Left renal pelvis (tissue), 4 donors: ENCODE data around the gene LIN54. TPM values are rescaled to one million over a fixed set of nuclear protein-coding genes. Genes with fewer than 3 reads are reported as not detected.

ENCODE experiments used
- DNase-seq, 4 donors: peaks; one replicate each; pipeline ENCODE4 v3.0.0-alpha.2; 2013; ENCODE audit warnings: low read depth in 4 of 4, low spot score in 3 of 4
- polyA plus RNA-seq, 4 donors: library from polyadenylated mRNA; unstranded; fragments of 120-200 nt; gene quantifications; one replicate each; pipeline ENCODE4 v1.2.1, GENCODE V29; 2013; ENCODE audit not compliant: insufficient read length in 4 of 4

Gene LIN54
- polyA plus RNA-seq, 4 donors: 13.9 to 19.6 (median 16.1) TPM

- DNase-seq: no peak
Measured at GRCh38 chr4:82898322-82899243, 112.0 kb downstream of the LIN54 start.

- DNase-seq: no peak
Measured at GRCh38 chr4:82896755-82897154, 113.9 kb downstream of the LIN54 start.

GRCh38 chr4:82893942-82894341 lies 116.7 kb downstream of the LIN54 start:
- DNase-seq: no peak

GRCh38 chr4:82892467-82892802 lies 118.2 kb downstream of the LIN54 start:
- no peak for DNase-seq

- DNase-seq: no peak
Measured at GRCh38 chr4:82891707-82892466, 118.7 kb downstream of the LIN54 start.

- DNase-seq: peak; percentile 81 to 86 (median 83)
Measured at GRCh38 chr4:82890901-82891706, 119.5 kb downstream of the LIN54 start, which contains the start of gene SEC31A. Gene SEC31A, minus strand, starts transcription at chr4:82891153. Its CDS starts 9,217 bp downstream, at chr4:82881936.

- peak in 1 of 4 donors; percentile 47 for DNase-seq
Measured at GRCh38 chr4:82890528-82890900, 120.1 kb downstream of the LIN54 start.

- DNase-seq: no peak
Measured at GRCh38 chr4:82889287-82889686, 121.3 kb downstream of the LIN54 start.

GRCh38 chr4:82886147-82886942 lies 124.3 kb downstream of the LIN54 start:
- DNase-seq: no peak

- DNase-seq: no peak
Measured at GRCh38 chr4:82885410-82885809, 125.2 kb downstream of the LIN54 start.

Other genes with a start within 250 kb of the LIN54 start
- 10 to 100 TPM; 30.7 to 49.0 (median 34.2) TPM for gene SCD5, start 212.0 kb downstream of the LIN54 start, polyA plus RNA-seq
- gene SEC31A, start 119.7 kb downstream of the LIN54 start, polyA plus RNA-seq: 100 to 1,000 TPM; 238 to 289 (median 252) TPM
- 10 to 100 TPM in 3 of 4 donors, 1 to 10 TPM in 1; 6.8 to 12.0 (median 11.2) TPM for gene THAP9, start 110.1 kb downstream of the LIN54 start, polyA plus RNA-seq
- gene COPS4, start 24.4 kb upstream of the LIN54 start, polyA plus RNA-seq: 10 to 100 TPM; 70.4 to 96.1 (median 77.0) TPM
- 1 to 10 TPM; 1.9 to 3.3 (median 2.9) TPM for gene PLAC8, start 103.9 kb upstream of the LIN54 start, polyA plus RNA-seq